ENCODE data around the gene ZDHHC13.
"Not testable (repeated sequence)": the region's sequence is repeated elsewhere in the genome, so short reads cannot be mapped to it uniquely, and the experiment has no call there.

ZDHHC13 gene

DNA sequence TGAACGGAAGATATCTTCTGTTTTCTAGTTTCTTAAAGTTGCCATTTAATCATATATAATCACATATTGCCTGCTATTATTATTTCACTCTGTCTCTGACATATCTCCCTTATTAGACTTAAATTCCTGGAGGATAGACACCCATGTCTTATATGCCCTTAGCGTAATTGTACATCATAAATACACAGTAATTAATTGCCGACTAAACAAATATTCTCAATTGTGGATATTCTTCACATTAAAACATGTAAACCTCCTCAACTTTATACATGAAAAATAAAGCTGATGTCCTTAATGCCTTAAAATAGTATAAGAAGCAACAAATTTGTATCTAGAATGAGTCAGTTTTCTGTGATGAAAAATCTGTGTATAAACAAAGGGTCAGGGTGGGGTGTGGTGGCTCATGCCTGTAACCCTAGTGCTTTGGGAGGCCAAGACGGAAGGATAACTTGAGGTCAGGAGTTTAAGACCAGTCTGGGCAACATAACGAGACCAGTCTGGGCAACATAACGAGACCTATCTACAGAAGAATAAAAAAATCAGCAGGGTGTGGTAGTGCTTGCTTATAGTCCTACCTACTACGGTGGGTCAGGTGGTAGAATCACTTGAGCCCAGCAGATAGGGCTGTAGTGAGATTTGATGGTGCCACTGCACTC lies 6.1 kb downstream of the ZDHHC13 start:
- Mint-ChIP-seq H3K9me3 (no peaks in the 10 kb centered on the region), H3K4me1 (peaks cover 55% of the 10 kb centered on the region), H3K36me3 (peaks cover 31% of the 10 kb centered on the region), H3K4me3 (no peak overlapping the region), H3K27ac (no peak overlapping the region), H3K27me3 (no peaks in the 10 kb centered on the region)

DNA sequence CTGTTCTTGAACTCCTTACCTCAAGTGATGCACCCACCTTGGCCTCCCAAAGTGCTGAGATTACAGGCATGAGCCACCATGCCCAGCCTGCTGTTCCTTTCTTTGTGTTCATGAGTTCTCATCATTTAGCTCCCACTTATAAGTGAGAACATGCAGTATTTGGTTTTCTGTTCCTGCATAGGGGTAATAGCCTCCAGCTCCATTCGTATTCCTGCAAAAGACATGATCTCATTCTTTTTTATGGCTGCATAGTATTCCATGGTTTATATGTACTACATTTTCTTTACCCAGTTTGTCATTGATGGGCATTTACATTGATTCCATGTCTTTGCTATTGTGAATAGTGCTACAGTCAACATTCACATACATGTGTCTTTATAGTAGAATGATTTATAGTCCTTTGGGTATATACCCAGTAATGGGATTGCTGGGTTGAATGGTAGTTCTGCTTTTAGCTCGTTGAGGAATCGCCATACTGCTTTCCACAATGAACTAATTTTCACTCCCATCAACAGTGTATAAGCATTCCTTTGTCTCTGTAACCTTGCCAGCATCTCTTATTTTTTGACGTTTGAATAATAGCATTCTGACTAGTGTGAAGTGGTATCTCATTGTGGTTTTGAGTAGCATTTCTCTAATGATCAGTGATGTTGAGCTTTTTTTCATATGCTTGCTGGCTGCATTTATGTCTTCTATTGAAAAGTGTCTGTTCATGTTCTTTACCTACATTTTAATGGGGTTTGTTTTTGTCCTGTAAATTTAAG lies 9.8 kb downstream of the ZDHHC13 start:
- H3K4me3 Mint-ChIP-seq, H3K27me3 Mint-ChIP-seq, H3K27ac Mint-ChIP-seq, H3K9me3 Mint-ChIP-seq: not testable (repeated sequence)
- H3K4me1 Mint-ChIP-seq = peaks cover 21% of the 10 kb centered on the region
- peaks cover 45% of the 10 kb centered on the region for H3K36me3 Mint-ChIP-seq

DNA sequence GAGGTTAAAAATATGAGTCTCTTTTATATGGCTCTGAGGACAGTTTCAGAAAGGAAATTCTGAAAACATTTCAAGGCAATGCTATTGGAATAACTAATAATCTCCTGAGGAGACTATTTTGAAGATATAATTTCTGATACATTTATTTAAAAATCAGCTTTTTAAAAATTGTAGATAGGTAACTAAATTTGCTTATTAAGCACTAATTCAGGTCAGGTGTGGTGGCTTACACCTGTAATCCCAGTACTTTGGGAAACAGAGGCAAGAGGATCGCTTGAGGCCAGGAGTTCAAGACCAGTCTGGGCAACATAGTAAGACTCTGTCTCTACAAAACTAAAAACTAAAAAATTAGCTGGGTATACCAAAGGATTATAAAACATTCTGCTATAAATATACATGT lies 17.0 kb downstream of the ZDHHC13 start:
- Mint-ChIP-seq H3K36me3 (peaks cover 34% of the 10 kb centered on the region), H3K4me1 (no peaks in the 10 kb centered on the region), H3K9me3 (peaks cover 11% of the 10 kb centered on the region), H3K4me3 (no peak overlapping the region), H3K27me3 (no peaks in the 10 kb centered on the region), H3K27ac (no peak overlapping the region)

DNA sequence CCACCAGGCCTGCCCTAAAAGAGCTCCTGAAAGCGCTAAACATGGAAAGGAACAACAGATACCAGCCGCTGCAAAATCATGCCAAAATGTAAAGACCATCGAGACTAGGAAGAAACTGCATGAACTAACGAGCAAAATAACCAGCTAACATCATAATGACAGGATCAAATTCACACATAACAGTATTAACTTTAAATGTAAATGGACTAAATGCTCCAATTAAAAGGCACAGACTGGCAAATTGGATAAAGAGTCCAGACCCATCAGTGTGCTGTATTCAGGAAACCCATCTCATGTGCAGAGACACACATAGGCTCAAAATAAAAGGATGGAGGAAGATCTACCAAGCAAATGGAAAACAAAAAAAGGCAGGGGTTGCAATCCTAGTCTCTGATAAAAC lies 19.9 kb downstream of the ZDHHC13 start:
- peaks cover 15% of the 10 kb centered on the region for H3K36me3 Mint-ChIP-seq
- H3K4me3 Mint-ChIP-seq, H3K27me3 Mint-ChIP-seq, H3K27ac Mint-ChIP-seq, H3K4me1 Mint-ChIP-seq: not testable (repeated sequence)
- H3K9me3 Mint-ChIP-seq = peaks cover 10% of the 10 kb centered on the region

DNA sequence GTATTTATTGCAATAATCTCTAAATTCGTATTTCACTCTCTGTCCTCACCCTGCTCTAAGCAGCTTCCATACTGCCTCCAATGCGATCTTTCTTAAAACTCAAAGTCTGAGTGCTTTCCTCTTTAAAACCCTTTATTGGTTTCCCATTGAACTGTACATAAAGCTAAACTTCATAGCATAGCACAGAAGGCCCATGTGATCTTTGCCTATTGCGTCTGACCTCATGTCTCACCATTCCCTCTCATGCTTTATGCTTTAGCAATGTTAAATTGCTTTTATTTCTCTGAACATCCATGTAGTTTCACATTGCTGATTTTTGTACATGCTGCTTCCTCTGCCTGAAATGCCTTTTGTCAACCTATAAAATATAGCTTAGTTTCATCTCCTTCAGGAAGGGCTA lies 28.4 kb downstream of the ZDHHC13 start:
- Mint-ChIP-seq H3K9me3 (no peaks in the 10 kb centered on the region), H3K27ac (no peak overlapping the region), H3K27me3 (no peaks in the 10 kb centered on the region), H3K36me3 (peaks cover 10% of the 10 kb centered on the region), H3K4me1 (no peaks in the 10 kb centered on the region), H3K4me3 (no peak overlapping the region)

DNA sequence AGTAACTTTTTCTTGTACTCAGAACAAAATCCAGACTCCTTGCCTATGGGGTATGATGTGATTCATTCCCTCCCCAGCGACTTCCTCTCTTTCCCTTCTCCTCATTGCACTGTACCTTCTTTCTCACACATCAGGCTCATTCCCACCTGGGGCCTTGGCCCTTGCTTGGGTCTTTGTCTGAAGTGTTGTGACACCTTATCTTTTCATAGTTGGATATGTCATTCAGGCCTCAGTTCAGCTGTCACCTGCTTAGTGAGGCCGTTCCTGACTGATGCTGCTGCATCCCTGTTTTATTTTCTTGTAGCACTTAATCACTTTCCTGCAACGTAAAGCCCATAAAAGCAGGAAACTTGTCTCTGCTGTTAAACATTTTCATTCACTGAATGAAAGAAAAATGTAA lies 39.9 kb downstream of the ZDHHC13 start:
- H3K9me3 Mint-ChIP-seq = no peaks in the 10 kb centered on the region
- no peak overlapping the region for H3K4me3 Mint-ChIP-seq
- no peaks in the 10 kb centered on the region for H3K27me3 Mint-ChIP-seq
- peaks cover 26% of the 10 kb centered on the region for H3K36me3 Mint-ChIP-seq
- no peaks in the 10 kb centered on the region for H3K4me1 Mint-ChIP-seq
- H3K27ac Mint-ChIP-seq = no peak overlapping the region

DNA sequence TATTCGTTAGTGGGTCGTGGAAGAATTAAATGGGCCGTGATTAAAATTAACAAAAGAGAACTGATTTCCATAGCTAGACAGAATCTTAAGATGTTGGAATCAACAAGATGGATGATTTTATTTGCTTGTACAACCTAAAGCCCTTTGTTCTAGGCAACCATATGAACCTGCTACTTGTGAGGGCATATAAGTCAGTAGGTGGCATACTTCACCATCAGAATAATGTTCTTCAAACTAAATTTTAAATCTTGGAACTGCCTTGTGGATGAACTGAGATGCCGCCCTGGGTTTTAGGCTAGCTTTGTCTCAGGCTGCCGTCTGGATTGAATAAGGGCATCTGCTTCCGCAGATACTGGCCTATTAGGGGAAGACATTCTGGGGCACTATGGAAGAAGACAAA lies 43.9 kb downstream of the ZDHHC13 start:
- Mint-ChIP-seq H3K36me3 (peaks cover 21% of the 10 kb centered on the region), H3K4me3 (no peak overlapping the region), H3K27ac (no peak overlapping the region), H3K27me3 (no peaks in the 10 kb centered on the region), H3K4me1 (no peaks in the 10 kb centered on the region), H3K9me3 (no peaks in the 10 kb centered on the region)

DNA sequence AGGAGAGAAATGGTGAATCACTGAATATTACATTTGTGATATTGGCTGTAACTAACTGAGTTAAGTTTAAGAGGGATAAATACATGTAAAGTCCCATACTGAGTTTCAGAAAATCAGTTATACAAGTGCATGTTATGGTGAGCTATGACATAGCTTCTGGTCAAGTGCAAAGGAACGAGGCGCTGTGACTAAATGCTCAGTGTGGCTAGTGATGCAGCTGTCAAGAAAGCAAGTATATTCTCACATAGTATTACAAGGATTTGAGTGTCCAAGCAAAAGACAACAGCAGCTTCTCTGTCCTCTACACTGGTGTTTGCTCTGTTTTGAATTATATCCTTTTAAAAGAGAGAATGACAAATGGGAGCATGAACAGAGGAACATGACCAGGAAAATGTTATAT lies 44.7 kb downstream of the ZDHHC13 start:
- Mint-ChIP-seq H3K9me3 (no peaks in the 10 kb centered on the region), H3K27me3 (no peaks in the 10 kb centered on the region), H3K4me3 (no peak overlapping the region), H3K4me1 (no peaks in the 10 kb centered on the region), H3K36me3 (peaks cover 22% of the 10 kb centered on the region), H3K27ac (no peak overlapping the region)

DNA sequence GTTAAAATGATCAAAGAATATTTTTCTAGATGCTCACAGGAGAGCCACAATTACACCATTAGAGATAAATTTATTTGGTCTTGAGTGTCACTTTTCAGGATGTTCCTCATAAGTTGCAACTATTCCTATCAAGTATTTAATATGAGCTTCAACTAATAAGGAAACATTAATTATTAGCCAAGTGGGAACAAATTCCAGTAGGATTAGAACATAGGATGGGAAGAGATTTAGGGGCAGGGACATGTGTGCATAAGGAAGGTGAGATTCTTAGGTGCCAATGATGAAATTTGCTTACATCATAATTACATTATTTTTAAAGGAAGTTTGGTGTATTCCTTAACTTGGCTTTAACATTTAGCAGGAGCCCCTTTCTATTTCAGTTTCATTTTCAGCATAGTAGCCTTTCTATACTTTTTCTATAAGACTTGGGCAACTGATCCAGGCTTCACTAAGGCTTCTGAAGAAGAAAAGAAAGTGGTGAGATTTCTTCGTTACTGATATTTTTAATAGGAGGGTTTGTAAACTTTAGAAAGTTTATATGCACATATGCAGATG lies 46.1 kb downstream of the ZDHHC13 start:
- H3K36me3 Mint-ChIP-seq = peaks cover 22% of the 10 kb centered on the region
- H3K27me3 Mint-ChIP-seq = no peaks in the 10 kb centered on the region
- H3K9me3 Mint-ChIP-seq = no peaks in the 10 kb centered on the region
- no peak overlapping the region for H3K27ac Mint-ChIP-seq
- H3K4me1 Mint-ChIP-seq = no peaks in the 10 kb centered on the region
- no peak overlapping the region for H3K4me3 Mint-ChIP-seq

DNA sequence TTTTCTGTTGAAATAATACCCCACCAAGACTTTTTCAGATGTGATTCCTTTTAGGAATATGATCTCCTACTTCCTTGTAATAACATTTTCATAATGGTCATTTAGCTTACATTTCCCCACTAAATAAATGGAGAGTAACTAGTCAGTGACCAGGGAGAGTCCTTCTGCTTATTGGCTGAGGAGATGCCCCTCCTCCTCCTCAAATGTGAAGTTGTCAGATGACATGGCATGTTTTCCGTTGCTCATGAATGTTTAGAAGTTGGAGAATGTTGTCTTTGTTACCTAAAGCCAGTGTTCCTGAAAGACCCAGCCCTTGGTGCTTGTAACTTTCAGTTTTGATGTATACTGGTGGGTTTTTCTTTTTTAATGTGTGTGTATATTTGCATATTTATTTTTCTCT lies 46.6 kb downstream of the ZDHHC13 start:
- no peak overlapping the region for H3K27ac Mint-ChIP-seq
- no peak overlapping the region for H3K4me3 Mint-ChIP-seq
- no peaks in the 10 kb centered on the region for H3K27me3 Mint-ChIP-seq
- H3K9me3 Mint-ChIP-seq = no peaks in the 10 kb centered on the region
- no peaks in the 10 kb centered on the region for H3K4me1 Mint-ChIP-seq
- H3K36me3 Mint-ChIP-seq = peaks cover 27% of the 10 kb centered on the region

DNA sequence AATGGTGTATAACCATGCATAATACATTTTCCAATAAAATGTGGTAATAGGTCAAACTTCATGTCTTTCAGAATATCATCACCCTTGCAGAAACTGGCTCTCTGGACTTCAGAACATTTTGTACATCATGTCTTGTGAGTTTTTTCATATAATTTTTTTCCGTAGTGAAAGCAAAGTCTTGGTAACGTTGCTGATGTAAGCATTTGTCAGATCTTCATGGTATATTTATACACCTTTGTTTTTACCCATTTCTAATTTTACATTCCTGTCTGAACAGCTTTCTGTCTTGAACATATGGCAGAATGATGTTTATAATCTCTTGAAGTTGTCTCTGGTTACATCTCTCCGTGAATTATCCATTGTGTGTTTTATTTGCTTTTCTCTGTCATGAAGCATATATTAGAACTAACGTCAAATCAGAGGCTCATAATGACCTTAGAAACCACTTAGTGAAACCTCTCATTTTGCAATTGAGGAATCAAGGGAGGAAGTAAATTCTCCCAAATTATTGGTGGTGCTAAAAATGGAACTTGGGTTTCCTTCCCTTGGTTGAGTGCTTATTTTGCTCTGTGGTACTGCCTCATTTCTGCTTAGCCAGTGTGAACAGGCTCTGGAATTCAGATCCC lies 47.4 kb downstream of the ZDHHC13 start:
- Mint-ChIP-seq H3K27ac (no peak overlapping the region), H3K27me3 (no peaks in the 10 kb centered on the region), H3K9me3 (no peaks in the 10 kb centered on the region), H3K4me3 (no peak overlapping the region), H3K36me3 (peaks cover 26% of the 10 kb centered on the region), H3K4me1 (no peaks in the 10 kb centered on the region)

DNA sequence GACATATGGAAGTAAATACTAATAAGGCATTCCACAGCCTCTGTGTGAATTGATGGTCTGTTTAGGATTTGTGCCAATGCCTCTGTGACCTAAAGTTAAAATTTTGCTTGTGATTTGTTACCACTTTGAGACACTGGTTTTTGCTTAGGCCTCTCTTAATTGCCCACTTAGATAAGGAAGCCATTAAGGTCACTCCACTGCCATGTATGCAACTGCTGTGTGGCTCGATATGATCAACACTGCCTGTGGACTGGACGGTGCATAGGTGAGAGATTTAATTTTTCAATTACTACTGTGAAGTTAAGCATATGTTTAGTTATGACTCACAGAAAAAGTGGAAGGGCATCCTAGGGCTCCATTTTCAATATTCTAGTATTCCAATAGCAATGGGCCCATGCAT lies 47.9 kb downstream of the ZDHHC13 start:
- H3K9me3 Mint-ChIP-seq = no peaks in the 10 kb centered on the region
- H3K27ac Mint-ChIP-seq = no peak overlapping the region
- no peaks in the 10 kb centered on the region for H3K4me1 Mint-ChIP-seq
- H3K36me3 Mint-ChIP-seq = peaks cover 26% of the 10 kb centered on the region
- H3K27me3 Mint-ChIP-seq = no peaks in the 10 kb centered on the region
- no peak overlapping the region for H3K4me3 Mint-ChIP-seq

DNA sequence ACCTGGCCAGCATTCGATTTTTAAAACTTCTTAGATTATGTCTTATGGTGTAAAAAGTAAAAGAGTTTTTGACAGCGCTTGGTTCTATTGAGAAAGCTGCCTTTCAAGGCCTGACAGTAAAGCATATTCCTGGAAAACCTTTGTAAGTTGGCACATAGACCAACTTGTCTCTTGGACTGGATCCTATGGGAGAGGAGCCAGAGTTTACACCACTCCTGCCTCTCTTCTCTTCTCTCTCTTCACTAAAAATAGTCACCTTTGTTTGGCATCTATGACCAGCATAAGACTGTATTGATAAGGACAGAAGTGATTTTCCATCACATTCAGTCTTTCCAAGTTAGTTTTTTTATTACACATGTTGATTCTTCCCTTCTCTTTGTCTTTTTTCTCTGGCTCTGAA lies 51.1 kb downstream of the ZDHHC13 start:
- H3K36me3 Mint-ChIP-seq = peaks cover 33% of the 10 kb centered on the region
- no peaks in the 10 kb centered on the region for H3K27me3 Mint-ChIP-seq
- H3K4me1 Mint-ChIP-seq = no peaks in the 10 kb centered on the region
- H3K27ac Mint-ChIP-seq = no peak overlapping the region
- H3K4me3 Mint-ChIP-seq = no peak overlapping the region
- H3K9me3 Mint-ChIP-seq = no peaks in the 10 kb centered on the region

DNA sequence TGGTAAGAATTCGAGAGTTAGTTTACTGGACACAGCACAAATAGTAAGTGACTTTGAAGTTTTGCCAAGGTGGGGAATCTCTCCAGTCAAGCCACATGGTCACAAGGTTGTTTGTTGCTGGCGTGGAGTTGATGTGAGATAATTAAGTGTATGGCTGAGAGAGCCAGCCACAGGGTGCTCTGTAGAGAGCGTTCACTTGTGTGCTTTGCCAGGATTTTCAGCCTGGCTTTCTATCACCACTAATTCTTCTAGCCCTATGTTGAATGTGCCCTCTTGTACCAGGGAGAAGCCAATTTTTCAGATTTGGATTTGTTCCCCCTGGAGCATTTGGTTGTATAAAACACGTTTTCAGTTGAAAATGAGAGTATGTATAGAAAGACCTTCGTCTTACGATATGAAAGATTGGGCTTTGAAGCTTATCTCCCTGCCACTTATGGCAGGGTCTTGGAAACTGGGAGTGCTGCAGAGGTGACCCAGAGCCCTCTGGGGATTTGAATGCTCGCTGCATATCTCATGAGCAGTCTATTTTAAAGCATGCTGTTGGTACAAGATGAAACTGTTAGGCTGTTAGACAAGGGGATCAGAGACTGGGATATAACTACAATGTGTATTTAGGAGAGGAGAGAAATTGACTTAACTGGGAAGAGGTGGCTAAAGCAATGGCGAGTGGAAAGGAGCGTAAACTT lies 56.2 kb downstream of the ZDHHC13 start:
- H3K4me1 Mint-ChIP-seq = no peaks in the 10 kb centered on the region
- peaks cover 31% of the 10 kb centered on the region for H3K36me3 Mint-ChIP-seq

DNA sequence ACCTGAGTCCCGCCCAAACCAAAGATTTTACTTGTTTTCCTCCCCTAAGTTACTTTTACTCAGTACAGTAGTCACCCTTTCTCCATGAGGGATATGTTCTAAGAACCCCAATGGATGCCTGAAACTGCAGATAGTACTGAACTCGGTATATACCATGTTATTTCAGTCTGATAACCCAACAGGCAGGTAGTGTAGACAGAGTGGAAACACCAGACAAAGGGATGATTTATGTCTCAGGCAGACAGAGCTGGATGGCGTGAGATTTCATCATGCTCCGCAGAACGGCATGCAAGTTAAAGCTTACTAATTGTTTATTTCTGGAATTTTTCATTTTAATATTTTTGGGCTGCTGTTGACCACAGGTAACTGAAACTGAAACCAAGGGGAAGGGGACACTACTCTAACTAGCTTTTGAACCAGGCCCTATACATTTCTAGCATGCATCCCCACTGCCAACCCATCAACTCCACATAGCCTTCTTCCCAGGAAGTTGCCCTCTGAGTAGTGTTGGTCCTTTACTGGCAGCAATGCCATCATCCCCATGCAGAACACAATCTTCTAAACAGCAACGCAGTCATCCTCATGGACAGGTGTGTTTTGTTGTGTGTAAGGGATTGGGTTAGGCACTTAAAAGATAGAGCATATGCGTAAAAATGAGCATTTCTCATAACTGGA lies 57.1 kb downstream of the ZDHHC13 start:
- no peak overlapping the region for H3K4me3 Mint-ChIP-seq

More for the DNA sequence above, 56.2 kb downstream of the ZDHHC13 start:
- Mint-ChIP-seq H3K27me3 (no peaks in the 10 kb centered on the region), H3K4me3 (no peak overlapping the region), H3K9me3 (no peaks in the 10 kb centered on the region), H3K27ac (no peak overlapping the region)

More for the DNA sequence above, 57.1 kb downstream of the ZDHHC13 start:
- no peaks in the 10 kb centered on the region for H3K9me3 Mint-ChIP-seq
- H3K27me3 Mint-ChIP-seq = no peaks in the 10 kb centered on the region
- H3K4me1 Mint-ChIP-seq = no peaks in the 10 kb centered on the region
- peak overlapping the region; percentile 76 for H3K27ac Mint-ChIP-seq
- peaks cover 25% of the 10 kb centered on the region for H3K36me3 Mint-ChIP-seq
